Coronary artery (tissue), 2 donors: Measurements from ENCODE around the gene PFAS.

Experiments
- DNase-seq: peaks from one replicate; pipeline ENCODE4 v3.0.0-alpha.2; 2017; ENCODE audit warnings: low spot score
- H3K27ac ChIP-seq, 2 donors: fragments of 200-600 bp; sonication (generic); one replicate each; pipeline ENCODE4 v1.5.1; 2016 to 2019
- H3K4me3 ChIP-seq: fragments of 200-600 bp; sonication (generic); 2 replicates; pipeline ENCODE4 v1.5.1; 2016; ENCODE audit warnings: mild to moderate bottlenecking, moderate library complexity
- CTCF ChIP-seq: fragments of 200-600 bp; sonication (generic); IDR thresholded peaks from one replicate; pipeline ENCODE4 v1.5.1; 2019; ENCODE audit warnings: antibody characterized with exemption

Gene PFAS

GRCh38 chr17:8222630-8223355 lies 26.3 kb upstream of the PFAS start:
- no peak for TF ChIP-seq CTCF
- Histone ChIP-seq H3K4me3 (peak overlapping the region; percentile 76), H3K27ac (peak overlapping the region; percentile 86 to 94)
- peak; percentile 98 for DNase-seq

- Histone ChIP-seq H3K4me3 (peak overlapping the region; percentile 76), H3K27ac (peak overlapping the region; percentile 86 to 94)
- TF ChIP-seq CTCF, result no peak
- DNase-seq, result no peak
Measured at GRCh38 chr17:8223356-8224126, 25.5 kb upstream of the PFAS start.

GRCh38 chr17:8224891-8225812 lies 23.9 kb upstream of the PFAS start:
- Histone ChIP-seq H3K27ac (no peak overlapping the region), H3K4me3 (no peak overlapping the region)
- no peak for DNase-seq
- no peak for TF ChIP-seq CTCF

GRCh38 chr17:8225813-8226535 lies 23.1 kb upstream of the PFAS start:
- Histone ChIP-seq H3K4me3 (peak overlapping the region; percentile 29), H3K27ac (peak overlapping the region; percentile 57 to 75)
- no peak for TF ChIP-seq CTCF
- no peak for DNase-seq

GRCh38 chr17:8226536-8227237 lies 22.4 kb upstream of the PFAS start:
- DNase-seq, result peak; percentile 88
- TF ChIP-seq CTCF, result no peak
- Histone ChIP-seq H3K4me3 (peak overlapping the region; percentile 29), H3K27ac (peak overlapping the region; percentile 57 to 75)

- no peak for TF ChIP-seq CTCF
- DNase-seq, result no peak
- Histone ChIP-seq H3K27ac (peak overlapping the region in 1 of 2 donors; percentile 75), H3K4me3 (peak overlapping the region; percentile 29)
Measured at GRCh38 chr17:8227238-8227581, 21.9 kb upstream of the PFAS start.
